Forelimb muscle (tissue), 1 donor: ENCODE data around the gene ACOT12. TPM values are rescaled to one million over a fixed set of nuclear protein-coding genes. Genes with fewer than 3 reads are reported as not detected.

Experiments
- DNase-seq: peaks from one replicate; pipeline ENCODE4 v3.0.0-alpha.2; 2013; ENCODE audit warnings: low read depth
- polyA plus RNA-seq: library from polyadenylated mRNA; unstranded; fragments of 120-200 nt; gene quantifications from one replicate; pipeline ENCODE4 v1.2.1, GENCODE V29; 2013; ENCODE audit not compliant: insufficient read length

The ACOT12 gene
- polyA plus RNA-seq, 1 donor, result 0.22 TPM

DNA sequence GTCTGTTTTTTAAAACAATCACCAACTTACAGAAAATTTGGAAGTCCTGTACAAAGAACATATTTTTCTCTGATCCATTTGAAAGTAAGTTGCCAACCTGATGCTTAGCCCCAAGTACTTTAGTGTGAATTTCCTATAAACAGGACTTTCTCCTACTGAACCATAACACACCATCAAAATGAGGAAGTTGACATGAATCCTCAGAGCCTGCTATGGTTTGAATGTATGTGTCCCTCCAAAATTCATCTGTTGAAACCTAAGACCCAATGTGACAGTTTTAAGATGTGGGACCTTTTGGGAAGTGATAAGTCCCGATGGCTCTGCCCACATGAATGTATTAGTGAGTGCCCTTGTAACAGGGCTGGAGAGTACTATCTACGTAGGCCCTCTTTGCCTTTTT lies 6.4 kb upstream of the ACOT12 start:
- DNase-seq, result no peak

DNA sequence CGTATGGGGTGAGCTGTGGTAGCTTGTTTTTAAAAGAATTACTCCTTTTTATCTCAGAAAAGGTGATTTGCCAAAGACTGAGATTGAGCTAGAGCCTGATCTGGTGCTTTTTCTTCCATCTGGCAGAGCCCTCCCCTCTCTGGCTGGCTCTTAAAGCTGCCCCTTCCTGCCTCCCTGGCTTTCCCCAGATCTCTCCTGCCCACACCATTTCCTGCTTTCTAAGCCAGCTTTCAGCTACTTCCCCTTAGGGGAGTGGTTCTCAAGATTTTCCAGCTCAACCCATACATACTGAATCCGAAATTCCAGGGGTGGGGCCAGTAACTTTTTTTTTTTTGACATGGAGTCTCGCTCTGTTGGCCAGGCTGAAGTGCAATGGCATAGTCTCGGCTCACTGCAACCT lies 4.8 kb upstream of the ACOT12 start:
- DNase-seq, result no peak

DNA sequence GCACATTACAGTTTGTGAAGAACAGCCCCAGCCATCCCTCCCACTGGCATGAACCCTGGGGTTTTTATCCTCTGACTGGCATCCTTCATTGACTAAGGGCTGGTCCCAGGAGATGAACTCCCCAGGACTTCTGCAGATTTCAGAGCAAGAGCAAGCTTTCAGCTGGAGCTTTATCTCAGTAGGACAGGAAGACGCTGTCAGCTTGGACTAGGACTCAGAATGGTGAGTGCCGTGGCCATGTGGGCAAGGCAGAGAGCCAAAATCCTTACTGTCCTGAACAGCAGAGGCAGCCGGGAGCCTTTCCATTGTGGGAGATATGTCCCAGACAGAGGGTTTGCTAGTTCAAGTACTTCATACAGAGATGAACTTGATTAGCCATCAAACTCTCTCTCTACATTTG lies 3.2 kb upstream of the ACOT12 start:
- DNase-seq, result no peak

DNA sequence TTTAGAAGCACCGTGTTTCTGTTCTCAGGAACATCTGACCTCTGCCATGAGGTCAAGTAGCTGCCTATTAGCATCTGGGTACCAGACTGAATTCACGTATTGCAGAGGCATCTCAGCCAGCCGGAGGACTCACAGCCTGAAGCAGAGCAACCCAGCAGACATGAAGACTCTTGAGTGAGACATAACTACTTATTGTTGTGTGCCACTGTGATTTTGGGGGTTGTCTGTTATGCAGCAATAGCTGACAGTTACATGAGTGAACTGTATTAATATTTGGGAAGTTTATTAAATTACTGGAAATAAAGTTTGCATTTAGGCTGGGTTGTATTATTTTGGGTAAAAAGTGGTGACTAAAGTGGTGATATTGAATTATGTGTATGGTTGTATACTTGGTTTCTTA lies 1.3 kb upstream of the ACOT12 start:
- DNase-seq, result no peak

DNA sequence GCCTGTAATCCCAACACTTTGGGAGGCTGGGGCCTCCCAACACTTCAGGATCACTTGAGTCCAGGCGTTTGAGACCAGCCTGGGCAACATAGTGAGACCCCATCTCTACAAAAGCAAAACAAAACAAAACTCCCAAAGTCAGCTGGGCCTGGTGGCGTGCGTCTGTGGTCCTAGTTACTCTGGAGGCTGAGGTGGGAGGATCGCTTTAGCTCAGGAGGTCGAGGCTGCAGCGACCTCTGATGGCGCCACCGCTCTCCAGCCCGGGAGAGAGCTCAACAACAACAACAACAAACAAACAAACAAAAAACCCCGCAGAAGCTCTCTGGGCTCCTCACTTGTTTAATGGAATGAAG lies 528 bp downstream of the ACOT12 start:
- DNase-seq, result no peak

DNA sequence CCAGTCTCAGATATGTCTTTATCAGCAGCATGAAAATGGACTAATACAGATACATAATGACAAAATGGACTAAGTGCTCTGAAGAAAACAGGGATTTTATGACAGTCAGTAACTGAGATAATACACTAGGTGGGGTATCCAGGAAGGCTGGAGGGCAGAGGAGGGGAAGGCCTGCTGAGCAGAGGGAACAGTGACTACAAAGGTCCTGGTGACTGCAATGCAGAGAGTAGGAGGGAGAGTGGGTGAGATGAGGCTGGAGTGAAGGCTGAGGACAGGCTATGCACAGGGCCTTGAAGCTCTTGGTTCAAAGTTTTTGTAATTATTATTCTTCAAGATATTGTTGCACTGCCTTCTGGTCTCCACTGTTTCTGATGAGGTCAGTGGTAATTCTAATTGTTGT lies 4.9 kb downstream of the ACOT12 start:
- DNase-seq, result no peak

DNA sequence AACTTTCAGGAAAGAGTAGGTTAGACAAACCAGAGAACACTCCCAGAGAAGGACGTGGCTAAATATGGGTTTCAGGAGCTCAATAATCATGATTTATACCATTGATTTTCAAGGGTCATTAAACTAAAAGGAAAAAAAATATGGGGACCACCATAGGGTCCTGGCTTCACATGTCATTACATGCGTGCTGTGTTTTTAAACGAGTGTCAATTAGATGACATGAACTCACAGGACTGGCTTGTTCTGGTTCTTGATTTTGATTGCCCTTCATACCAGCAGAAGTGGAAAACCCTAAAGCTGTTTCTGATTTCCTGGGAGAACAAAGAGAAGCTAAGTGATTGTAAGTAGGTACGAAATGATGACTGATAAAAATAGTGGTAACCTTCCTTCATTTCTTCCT lies 5.8 kb downstream of the ACOT12 start:
- no peak for DNase-seq

DNA sequence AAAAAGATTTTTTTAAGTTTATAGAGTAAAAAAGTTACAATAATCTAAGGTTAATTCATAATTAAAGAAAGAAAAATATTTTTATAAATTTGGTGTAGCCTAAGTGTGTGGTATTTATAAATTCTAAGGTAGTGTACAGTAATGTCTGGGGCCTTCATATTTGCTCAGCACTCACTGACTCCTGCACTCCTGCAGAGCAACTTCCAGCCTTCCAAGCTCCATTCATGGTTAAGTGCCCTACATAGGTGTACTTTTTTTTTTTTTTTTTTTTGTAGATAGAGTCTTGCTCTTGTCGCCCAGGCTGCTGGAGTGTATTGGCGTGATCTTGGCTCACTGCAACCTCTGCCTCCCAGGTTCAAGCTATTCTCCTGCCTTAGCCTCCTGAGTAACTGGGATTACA lies 10.1 kb downstream of the ACOT12 start:
- no peak for DNase-seq

DNA sequence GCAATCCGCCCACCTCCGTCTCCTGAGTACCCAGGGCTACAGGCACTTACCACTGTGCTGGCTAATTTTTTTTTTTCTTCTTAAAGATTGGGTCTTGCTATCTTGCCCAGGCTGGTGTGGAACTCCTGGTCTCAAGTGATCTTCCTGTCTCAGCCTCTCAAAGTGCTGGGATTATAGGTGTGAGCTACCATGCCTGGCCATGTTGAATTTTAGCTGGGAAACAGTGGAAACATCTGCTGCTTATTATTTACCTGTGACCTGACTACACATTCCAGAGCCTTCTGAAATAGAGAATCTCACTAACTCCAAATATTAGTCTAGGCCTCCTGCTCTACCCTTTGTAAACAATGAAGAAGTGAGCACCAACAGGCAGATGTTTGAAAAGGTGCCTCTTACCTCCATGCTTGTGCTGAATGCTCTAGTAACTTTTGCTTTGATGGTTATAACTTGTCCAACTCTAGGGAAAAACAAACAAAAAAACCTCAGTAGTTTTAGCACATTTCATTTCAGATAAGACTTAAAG lies 22.5 kb downstream of the ACOT12 start:
- DNase-seq, result no peak

DNA sequence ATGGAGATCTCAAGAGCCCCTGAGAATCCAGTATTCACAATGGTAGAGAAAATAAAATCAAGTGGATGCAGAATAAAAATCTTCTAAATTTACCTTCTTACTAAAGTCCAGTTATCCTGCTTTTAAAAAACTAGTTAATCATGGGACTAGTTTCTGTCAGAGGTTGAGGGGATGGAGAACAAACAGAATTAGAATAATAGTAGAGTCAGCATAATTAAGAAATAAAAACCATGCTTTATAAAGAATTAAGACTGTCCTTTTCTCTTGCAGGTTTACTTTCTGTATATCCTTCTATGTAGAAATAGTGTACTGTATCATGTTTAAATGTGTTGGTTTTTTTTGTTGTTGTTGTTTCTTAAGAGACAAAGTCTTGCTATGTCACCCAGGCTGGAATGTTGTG lies 23.0 kb downstream of the ACOT12 start:
- DNase-seq, result no peak

DNA sequence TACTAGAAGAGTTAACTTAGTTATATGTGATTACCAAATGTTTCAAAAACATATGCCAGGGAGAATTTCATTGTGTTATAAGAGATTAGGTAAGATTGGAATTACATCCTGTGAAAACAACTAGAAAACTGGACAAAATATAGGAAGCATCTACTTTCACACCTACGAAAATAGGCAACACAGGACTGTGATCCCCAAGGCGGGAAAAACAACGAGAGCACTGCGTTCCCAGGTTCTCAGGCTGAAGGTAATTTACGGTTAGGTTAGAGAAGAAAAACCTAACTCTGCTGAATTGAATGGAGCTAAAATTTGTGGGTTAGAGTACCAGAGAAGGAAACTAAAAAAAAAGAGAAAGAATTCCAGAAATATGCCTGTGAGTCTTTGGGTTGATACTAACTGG lies 28.4 kb downstream of the ACOT12 start:
- no peak for DNase-seq

DNA sequence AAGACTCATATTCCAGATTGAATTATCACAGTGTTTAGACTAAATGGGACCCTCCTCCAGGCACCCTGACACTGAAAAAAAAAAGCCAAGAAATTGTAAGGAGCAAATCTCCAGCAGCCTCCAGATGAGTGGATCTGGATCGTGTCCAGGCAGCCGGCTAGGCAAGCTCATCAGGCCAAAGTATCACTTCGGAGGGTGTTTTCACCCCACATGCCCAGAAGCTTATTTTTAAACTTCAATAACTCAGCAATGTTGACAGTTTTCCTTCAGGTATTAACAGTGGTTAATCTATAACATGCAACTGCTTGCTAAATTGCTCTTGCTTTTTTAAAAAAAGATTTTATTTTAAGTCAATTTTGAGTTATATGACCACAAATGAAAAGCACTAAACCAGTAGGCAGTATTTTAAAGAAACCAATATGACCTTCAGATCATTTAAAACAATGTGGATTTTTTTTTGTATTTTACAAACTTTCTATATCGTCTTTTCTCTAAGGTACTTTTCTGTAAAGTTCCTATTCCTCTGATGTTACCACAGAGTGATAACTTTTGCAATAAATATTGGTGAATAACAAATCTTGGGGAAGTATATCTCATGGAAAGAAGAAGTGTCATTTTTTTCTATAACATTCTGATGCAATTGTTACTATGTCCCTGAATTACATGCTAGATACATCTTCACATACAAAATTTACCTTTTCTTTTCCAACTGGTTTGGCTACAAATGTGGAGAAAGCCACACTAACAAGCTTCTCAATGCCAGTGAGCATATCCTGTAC lies 30.7 kb downstream of the ACOT12 start:
- DNase-seq, result no peak

DNA sequence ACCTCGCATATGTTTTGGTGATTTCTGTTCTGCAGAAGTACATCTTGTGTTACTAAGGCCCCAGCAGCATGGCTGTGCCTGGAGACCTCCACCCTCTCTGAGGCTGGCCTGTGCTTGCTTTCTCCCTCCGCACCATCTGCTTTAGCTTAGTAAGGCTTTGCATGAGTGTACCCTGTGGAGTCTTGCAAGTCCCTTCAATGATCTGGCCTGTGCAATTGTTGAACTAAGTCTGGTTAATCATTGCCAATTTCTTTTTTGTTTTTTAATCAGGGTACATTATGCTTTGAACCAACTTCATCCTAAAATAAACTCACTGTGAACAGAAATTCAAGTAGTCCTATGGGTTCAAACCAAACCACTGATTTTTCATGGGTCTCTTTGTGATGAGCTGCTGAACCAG lies 32.3 kb downstream of the ACOT12 start:
- no peak for DNase-seq

DNA sequence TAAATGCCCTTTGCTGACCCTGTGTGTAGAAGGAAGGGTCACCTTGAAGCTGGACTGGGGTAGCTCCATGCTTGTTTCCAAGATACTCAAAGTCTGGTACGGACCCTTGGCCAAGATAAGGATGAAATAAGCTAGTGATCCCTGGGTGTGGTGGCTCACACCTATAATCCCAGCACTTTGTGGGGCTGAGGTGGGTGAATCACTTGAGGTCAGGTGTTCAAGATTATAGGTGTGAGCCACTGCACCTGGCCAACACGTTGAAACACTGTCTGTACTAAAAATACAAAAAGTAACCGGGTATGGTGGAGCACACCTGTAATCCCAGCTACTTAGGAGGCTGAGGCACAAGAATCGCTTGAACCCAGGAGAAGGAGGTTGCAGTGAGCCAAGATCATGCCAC lies 33.3 kb downstream of the ACOT12 start:
- DNase-seq, result no peak

DNA sequence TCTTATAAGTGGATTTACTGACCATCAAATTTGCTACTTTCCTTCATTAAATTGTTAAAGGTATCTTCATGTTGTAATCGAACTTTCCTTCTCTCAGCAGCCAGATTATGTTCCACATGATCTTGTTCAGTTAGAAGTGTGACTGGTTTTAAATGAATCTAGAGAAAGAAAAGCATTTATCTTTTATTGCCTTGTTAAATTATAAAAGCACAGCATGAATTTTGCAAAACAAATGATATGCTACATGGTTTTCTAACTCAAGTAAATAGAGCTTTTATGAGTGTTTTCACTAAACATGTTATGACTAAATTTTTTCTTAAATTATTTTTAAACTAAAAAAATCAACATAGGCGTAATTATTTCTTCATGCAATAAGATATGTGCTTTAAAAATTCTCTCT lies 34.1 kb downstream of the ACOT12 start:
- no peak for DNase-seq

DNA sequence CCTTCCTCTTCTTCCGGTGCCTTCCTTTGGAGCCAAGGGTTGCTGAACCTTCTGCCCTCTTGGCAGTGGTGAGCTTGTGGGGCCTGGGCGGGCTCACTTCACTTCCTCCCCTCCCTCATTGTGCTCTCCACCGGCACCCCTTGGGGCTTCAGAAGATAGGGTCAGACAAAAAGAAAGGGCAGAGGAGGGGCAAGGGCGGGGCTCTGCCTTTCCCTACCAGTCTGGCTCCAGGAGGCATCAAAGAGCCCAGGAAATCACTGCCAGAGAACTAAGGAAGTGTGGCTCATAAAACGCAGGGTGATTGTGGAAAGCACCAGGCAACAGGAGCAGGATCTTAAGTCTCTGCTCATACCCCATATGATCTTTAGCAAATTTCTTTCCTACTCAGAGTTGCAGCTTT lies 34.8 kb downstream of the ACOT12 start:
- no peak for DNase-seq

DNA sequence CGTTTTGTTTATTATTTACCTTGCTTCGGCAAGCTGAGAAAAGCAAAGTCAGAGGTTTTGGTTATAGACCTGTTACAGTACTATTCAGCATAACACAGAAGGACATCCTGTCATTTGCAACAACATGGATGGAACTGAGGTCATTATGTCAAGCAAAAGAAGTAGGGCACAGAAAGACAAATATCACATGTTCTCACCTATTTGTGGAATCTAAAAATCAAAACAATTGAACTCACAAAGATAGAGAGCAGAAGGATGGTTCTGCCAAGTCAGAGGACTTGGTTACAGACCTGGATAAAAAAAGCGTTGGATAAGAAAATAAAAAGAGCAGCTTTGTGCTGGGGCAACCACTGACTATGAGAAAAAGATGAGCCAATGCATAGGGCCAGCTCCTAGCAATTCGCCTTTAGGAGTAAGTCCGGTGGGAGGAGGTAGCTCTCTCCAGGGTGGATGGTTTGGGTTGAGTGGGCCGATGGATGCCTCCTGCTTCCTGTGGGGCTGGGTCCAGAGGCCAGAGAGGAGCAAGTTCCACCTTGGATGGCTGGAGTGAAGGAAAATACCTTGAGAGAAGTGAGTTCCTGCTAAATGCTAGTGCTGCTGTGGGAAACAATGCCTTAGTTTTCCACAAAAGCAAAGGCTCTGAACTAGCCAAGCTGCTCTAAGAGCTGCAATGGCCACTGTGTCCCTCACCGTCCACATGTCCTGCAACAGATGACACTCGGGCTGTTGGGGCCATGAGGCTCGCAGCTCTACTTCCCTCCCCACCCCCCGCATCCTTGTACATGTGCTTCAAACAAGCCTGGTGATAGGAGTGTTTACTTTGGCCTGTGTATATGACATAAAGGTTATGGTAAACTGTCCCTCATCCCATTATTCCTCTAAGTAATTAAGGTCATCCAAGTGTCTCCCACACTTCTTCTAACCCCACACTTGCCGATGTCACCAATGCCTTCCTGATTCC lies 38.4 kb downstream of the ACOT12 start:
- no peak for DNase-seq

DNA sequence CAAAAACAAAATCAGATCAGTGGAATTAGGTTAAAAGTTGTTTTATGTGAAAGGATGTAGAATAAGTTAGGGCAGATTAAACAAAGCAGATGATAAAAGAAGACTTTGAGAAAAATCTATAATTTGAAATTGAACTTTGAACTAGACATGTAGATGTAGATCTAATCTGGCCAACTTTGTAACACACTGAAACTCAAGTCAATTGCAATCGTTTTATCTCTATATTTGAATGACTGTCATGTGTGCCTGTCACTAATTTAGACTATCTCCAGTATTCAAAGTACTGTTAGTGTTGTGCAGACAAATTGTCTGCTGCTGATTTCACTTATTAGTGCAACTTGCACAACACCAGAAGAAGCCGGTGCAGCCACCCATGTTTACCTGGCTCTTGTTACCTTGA lies 39.8 kb downstream of the ACOT12 start:
- no peak for DNase-seq

DNA sequence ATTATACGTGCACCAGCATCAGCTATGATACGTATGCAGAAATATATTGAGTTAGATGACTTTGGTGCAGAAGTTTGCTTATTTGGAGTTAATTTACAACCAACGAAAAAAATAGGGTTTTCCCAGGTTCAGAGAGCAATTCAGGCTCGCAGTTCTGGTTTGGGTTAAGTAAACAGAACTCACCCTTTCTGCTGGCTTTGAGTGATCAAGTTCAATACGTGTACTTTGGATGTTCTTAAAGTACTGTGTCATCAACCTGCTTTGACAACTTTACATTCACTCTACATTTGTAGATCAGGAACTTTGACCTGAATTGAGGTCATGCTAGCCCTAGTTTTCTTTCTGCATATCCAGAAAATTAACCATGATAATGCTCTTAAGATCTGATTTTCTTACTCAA lies 40.7 kb downstream of the ACOT12 start:
- DNase-seq, result no peak

DNA sequence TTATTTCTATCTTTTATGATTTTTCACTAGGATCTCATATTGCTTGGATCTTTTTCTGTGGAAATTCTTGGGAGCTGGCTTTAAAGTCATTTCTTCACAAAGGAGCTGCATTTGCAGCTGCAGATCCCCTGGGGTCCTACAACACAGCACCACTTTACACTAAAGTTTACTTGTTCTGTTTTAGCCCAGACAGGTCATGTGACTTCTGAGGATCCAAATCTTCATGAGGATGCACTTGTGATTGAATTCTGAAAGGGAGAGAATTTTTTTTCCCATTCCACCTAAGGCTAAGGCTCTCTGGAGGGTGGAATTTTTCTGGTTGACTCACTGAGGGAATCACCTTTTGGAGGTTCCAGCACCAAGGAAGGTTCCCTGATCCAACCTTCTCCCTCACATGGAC lies 43.4 kb downstream of the ACOT12 start:
- DNase-seq, result no peak

DNA sequence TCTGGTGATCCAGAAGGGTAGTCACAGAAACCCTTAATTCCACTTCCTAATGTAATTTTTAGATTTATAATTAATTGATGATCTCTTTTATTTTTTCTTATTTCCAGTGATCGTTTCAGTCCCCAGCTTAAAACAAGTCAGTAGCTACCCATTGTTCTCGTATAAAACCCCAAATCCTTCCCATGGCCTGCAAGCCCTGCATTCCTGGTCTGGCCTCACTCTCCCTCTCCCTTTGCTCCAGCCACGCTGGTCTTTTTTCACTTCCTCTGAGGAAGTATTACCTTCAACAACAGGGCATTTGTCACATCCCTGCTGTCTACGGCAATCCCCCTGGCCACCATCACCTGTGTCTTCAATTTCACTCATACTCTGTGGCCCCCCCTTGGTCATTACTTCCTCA lies 44.8 kb downstream of the ACOT12 start:
- no peak for DNase-seq

DNA sequence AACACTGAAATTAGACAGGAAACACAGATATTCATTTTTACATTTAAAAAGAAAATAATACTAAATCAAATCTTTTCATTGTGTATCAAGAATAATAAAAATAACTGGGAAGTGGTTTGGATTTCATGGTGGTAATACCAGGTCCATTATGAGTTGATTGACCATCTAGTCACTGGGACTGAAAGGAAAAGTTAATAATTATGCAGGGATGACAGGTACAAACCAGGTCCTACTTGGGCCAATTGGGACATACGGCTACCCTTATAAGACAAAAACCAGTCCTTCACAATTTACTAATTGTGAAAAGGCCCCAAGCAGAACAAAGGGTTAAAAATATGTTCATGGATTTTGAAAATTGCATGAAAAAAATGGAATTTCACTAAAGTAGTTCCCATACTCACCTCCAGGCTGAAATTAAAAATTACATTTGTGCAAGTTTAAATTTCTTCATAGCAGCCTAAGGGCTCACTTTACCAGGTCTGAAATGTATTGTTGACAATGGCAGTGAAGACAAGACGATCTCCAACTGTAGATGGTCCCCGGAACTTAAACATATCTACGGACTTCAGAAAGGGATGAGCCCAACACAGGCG lies 48.4 kb downstream of the ACOT12 start:
- DNase-seq, result no peak

DNA sequence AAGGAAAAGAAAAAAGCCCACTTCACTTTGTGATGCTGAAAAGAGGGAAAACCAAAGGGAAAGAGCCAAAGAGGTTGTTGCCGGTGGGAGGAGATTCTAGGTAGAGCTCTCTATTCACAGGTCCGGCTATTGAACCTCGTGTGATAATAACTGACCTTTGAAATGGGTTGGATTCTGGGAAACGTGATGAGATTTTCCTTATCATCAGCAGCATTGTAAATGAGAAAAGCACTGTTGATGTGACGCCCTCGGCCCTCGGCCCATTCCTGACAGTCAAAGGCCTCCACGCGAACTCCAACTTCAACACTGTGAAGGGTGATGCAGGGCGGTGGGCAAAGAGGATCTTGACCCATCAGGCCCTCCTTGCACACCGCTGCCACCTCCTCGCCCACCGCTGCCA lies 49.2 kb downstream of the ACOT12 start:
- no peak for DNase-seq
